Neural cell (in vitro differentiated cells): ENCODE measurements around the gene MED15. TPM values are rescaled to one million over a fixed set of nuclear protein-coding genes. Genes with fewer than 3 reads are reported as not detected.

Experiments used
- H2AFZ ChIP-seq: fragments of 200-600, 300-800 bp; sonication (generic), shearing (Covaris generic); 2 replicates; pipeline ENCODE4 v1.6.0; 2014; ENCODE audit warnings: low read depth, mild to moderate bottlenecking, antibody characterized with exemption, low read length, moderate library complexity
- H3F3A ChIP-seq: fragments of 200-600 bp; shearing (Covaris generic); 2 replicates; pipeline ENCODE4 v1.6.1; 2016; ENCODE audit warnings: mild to moderate bottlenecking, moderate library complexity, mixed read lengths, antibody characterized with exemption, low read length; ENCODE audit not compliant: insufficient read depth, poor library complexity, severe bottlenecking
- H3K27ac ChIP-seq: fragments of 200-600, 300-800 bp; sonication (generic), shearing (Covaris generic); 2 replicates; pipeline ENCODE4 v1.5.1; 2014; ENCODE audit warnings: mild to moderate bottlenecking, low read length, moderate library complexity
- H3K27me3 ChIP-seq: fragments of 300-800, 200-600 bp; sonication (generic), shearing (Covaris generic); 2 replicates; pipeline ENCODE4 v1.6.0; 2014; ENCODE audit warnings: mild to moderate bottlenecking, low read depth, low read length, moderate library complexity; ENCODE audit not compliant: insufficient read depth
- H3K36me3 ChIP-seq: fragments of 300-800, 200-600 bp; sonication (generic), shearing (Covaris generic); 2 replicates; pipeline ENCODE4 v1.5.1; 2014; ENCODE audit warnings: mild to moderate bottlenecking, antibody characterized with exemption, low read length, moderate library complexity; ENCODE audit not compliant: insufficient read depth
- H3K4me2 ChIP-seq: fragments of 300-800, 200-600 bp; sonication (generic), shearing (Covaris generic); 2 replicates; pipeline ENCODE4 v1.6.0; 2014; ENCODE audit warnings: mild to moderate bottlenecking, low read length
- H3K4me3 ChIP-seq: fragments of 300-800, 200-600 bp; sonication (generic), shearing (Covaris generic); 2 replicates; pipeline ENCODE4 v1.5.1; 2014; ENCODE audit warnings: mild to moderate bottlenecking, low read length, moderate library complexity
- H3K79me2 ChIP-seq: fragments of 200-600 bp; shearing (Covaris generic); replicated peaks from 2 replicates; pipeline ENCODE4 v1.6.0; 2014; ENCODE audit warnings: mild to moderate bottlenecking, low read length, moderate library complexity; ENCODE audit not compliant: insufficient read depth
- H3K9ac ChIP-seq: fragments of 300-800, 200-600 bp; sonication (generic), shearing (Covaris generic); 2 replicates; pipeline ENCODE4 v1.6.1; 2016; ENCODE audit warnings: mild to moderate bottlenecking, low read length, mixed read lengths
- H3K9me2 ChIP-seq: fragments of 200-600 bp; shearing (Covaris generic); 2 replicates; pipeline ENCODE4 v1.6.1; 2016; ENCODE audit warnings: mild to moderate bottlenecking, low read length, mixed read lengths; ENCODE audit not compliant: insufficient read depth
- H3K9me3 ChIP-seq: fragments of 200-600, 300-800 bp; sonication (generic), shearing (Covaris generic); 2 replicates; pipeline ENCODE4 v1.6.1; 2016; ENCODE audit warnings: mild to moderate bottlenecking, mixed run types, low read length, moderate library complexity, mixed read lengths
- H4K20me1 ChIP-seq: fragments of 200-600 bp; shearing (Covaris generic); 2 replicates; pipeline ENCODE4 v1.6.1; 2016; ENCODE audit warnings: mild to moderate bottlenecking, mixed run types; ENCODE audit not compliant: insufficient read depth
- EZH2 ChIP-seq: fragments of 200-600, 300-800 bp; shearing (Covaris generic), sonication (generic); IDR thresholded peaks from 2 replicates; pipeline ENCODE4 v1.6.1; 2014; ENCODE audit warnings: antibody characterized with exemption, low read length, borderline replicate concordance, mild to moderate bottlenecking; ENCODE audit not compliant: insufficient read depth, poor library complexity, severe bottlenecking
- MXI1 ChIP-seq: fragments of 450-650 bp; conservative IDR thresholded peaks from 2 replicates; pipeline ENCODE4 v1.6.1; 2014; ENCODE audit warnings: antibody characterized with exemption, mild to moderate bottlenecking; ENCODE audit not compliant: poor library complexity, severe bottlenecking
- POLR2AphosphoS5 ChIP-seq: IDR thresholded peaks from 2 replicates; pipeline ENCODE4 v1.6.1; 2012
- TAF1 ChIP-seq: IDR thresholded peaks from 2 replicates; pipeline ENCODE4 v1.6.1; 2012; ENCODE audit warnings: low read depth
- polyA plus RNA-seq: library from polyadenylated mRNA; depleted of rRNA; stranded (reverse); fragments of >200 nt; gene quantifications from 2 replicates; pipeline ENCODE4 v1.2.3, GENCODE V29; 2014
- TF ChIP-seq, protein P1 (sequence below): IDR thresholded peaks from 2 replicates; pipeline ENCODE4 v1.6.1; 2012; ENCODE audit warnings: borderline replicate concordance

MED15 gene
- polyA plus RNA-seq, 1 donor from 2014 or later = 13.2 TPM

DNA sequence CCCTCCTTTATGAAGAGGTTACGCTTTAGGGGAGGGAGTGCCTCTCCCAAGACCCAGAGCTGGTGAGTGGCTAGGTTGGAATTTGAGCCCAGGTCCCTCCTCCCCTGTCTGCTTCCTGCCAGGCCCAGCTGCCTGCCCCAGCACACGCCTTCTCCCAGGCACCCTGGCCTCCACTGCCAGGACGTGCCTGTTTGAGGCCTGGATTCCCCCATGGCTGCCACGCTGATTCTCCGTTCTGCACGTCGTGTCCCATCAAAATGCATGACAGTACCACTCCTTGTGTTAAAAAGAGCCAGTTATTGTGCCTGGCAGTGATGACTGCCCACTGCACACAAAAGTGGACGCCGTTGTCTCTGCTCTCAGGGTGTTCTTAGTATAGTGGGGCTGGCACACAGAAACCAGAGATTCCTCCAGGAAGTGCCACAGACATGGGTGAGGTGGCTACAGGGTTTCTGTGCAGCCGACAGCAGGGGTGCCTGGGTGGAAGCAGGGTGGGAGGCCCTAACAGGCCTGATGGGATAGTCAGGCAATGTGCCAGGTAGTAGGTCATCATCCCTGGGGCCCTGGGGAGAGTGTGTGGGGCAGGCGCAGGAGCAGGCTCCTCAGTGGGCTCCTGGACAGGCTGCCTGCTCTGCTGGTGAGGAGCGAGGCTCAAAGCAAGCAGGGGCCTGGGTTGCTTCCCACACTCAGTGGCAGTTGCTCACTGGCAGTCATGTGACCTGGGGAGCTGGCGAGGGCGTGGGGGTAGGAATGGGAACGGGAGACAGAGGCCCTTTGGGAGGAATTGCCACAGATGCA is 24.2 kb downstream of the MED15 start:
- peaks cover 9% of the 10 kb centered on the region for H3K36me3 ChIP-seq
- no peaks in the 10 kb centered on the region for H3F3A ChIP-seq
- H4K20me1 ChIP-seq = no peaks in the 10 kb centered on the region
- H2AFZ ChIP-seq = no peak overlapping the region
- H3K9me2 ChIP-seq = no peaks in the 10 kb centered on the region
- H3K4me3 ChIP-seq = no peak overlapping the region
- no peak overlapping the region for H3K4me2 ChIP-seq
- TF ChIP-seq TAF1 (no peak), EZH2 (no peak)
- no peaks in the 10 kb centered on the region for H3K27me3 ChIP-seq
- no peak overlapping the region for H3K9ac ChIP-seq
- peaks cover 3% of the 10 kb centered on the region for H3K79me2 ChIP-seq
- no peaks in the 10 kb centered on the region for H3K9me3 ChIP-seq
- H3K27ac ChIP-seq = no peak overlapping the region

DNA sequence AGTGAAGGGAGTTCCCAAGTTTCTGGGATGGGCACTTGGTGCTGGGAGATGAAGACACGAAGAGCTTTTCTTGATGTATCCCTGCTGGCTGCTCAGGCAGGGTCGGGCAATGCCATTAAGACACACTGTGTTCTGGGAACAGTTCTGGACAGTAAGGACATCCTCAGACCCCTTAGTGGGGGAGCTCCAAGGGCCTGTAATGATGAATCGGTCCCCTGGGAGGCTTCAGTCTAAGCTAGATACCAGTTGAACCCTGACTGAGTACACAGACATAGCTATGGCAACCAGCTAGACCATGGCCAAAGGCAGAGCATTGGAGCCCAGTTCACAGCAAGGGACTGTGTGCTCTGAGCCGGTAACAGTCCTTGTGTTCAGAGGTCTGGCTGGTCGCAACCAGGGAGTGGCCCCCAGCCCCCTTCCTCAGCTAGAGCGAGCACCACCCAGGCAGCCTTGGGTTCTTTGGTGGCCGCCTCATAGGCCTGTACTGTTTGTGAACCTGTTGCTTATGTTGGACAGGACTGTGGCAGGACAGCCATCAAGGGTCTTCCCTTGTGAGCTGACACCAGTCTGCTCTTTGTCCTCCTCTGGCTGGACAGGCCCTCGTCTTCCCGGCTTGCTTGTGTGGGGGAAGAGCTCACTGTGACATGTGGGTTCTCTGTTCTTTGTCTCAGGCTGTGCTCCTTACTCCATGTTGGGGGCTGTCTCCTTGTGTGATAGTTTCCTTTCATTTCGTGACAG is 25.0 kb downstream of the MED15 start:
- Histone ChIP-seq H3K4me2 (no peak overlapping the region), H3K9ac (no peak overlapping the region), H4K20me1 (no peaks in the 10 kb centered on the region), H3K4me3 (no peak overlapping the region), H3K27me3 (no peaks in the 10 kb centered on the region), H3K9me2 (no peaks in the 10 kb centered on the region), H2AFZ (no peak overlapping the region), H3K36me3 (peaks cover 9% of the 10 kb centered on the region), H3K79me2 (peaks cover 3% of the 10 kb centered on the region), H3K27ac (no peak overlapping the region), H3F3A (no peaks in the 10 kb centered on the region), H3K9me3 (no peaks in the 10 kb centered on the region)
- TF ChIP-seq MXI1 = no peak

DNA sequence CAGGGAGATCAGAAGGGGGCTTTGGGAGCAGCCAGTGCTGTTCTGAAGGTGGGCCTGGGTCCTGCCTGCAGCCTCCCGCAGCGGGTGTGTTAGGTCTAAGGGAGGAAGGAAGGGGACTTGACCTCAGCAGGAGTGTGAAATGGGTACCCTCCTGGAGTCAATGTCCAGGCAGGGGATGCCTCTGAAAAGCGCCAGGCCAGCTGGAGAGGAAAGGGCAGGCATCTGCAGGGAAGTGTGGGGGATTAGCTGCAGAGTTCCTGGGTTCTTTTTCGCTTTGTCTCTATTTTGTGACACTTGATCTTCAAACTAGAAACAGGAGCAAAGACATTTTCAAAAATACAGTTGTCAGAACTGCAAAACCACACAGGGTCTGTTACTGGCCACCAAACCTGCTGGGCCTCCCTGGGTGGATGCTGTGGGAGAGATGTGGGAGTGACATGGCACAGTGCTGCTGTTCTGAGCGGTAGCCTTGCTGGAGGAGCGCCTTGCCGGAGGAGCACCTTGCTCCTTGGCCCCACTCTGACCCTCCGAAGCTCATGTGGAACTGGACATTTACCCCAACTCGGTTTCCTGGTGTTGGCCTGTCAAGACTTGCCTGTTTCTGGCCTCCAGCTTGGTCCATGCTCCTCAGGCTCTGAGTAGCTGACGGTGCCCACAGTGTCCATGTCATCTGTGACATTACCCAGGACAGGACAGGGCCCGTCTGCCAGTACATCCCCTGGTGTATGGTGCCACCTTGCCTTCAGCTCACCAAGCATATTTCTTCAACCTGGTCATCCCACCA is 25.9 kb downstream of the MED15 start:
- Histone ChIP-seq H3K79me2 (no peaks in the 10 kb centered on the region), H2AFZ (no peak overlapping the region), H3F3A (no peaks in the 10 kb centered on the region), H3K36me3 (peaks cover 5% of the 10 kb centered on the region), H3K4me3 (no peak overlapping the region), H3K9ac (no peak overlapping the region), H3K9me3 (no peaks in the 10 kb centered on the region), H3K27me3 (no peaks in the 10 kb centered on the region), H3K27ac (no peak overlapping the region), H3K4me2 (no peak overlapping the region), H3K9me2 (no peaks in the 10 kb centered on the region), H4K20me1 (no peaks in the 10 kb centered on the region)
- TF ChIP-seq, protein P1, sequence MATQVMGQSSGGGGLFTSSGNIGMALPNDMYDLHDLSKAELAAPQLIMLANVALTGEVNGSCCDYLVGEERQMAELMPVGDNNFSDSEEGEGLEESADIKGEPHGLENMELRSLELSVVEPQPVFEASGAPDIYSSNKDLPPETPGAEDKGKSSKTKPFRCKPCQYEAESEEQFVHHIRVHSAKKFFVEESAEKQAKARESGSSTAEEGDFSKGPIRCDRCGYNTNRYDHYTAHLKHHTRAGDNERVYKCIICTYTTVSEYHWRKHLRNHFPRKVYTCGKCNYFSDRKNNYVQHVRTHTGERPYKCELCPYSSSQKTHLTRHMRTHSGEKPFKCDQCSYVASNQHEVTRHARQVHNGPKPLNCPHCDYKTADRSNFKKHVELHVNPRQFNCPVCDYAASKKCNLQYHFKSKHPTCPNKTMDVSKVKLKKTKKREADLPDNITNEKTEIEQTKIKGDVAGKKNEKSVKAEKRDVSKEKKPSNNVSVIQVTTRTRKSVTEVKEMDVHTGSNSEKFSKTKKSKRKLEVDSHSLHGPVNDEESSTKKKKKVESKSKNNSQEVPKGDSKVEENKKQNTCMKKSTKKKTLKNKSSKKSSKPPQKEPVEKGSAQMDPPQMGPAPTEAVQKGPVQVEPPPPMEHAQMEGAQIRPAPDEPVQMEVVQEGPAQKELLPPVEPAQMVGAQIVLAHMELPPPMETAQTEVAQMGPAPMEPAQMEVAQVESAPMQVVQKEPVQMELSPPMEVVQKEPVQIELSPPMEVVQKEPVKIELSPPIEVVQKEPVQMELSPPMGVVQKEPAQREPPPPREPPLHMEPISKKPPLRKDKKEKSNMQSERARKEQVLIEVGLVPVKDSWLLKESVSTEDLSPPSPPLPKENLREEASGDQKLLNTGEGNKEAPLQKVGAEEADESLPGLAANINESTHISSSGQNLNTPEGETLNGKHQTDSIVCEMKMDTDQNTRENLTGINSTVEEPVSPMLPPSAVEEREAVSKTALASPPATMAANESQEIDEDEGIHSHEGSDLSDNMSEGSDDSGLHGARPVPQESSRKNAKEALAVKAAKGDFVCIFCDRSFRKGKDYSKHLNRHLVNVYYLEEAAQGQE = no peak
- no peak for TF ChIP-seq POLR2AphosphoS5
